ENCODE results near the gene PVALEF. TPM values are rescaled to one million over a fixed set of nuclear protein-coding genes. Genes with fewer than 3 reads are reported as not detected.

The PVALEF gene
- total and polyA plus RNA-seq, 2 donors (not counting 1 experiment from before 2014, with no cell fraction given), result not detected

DNA sequence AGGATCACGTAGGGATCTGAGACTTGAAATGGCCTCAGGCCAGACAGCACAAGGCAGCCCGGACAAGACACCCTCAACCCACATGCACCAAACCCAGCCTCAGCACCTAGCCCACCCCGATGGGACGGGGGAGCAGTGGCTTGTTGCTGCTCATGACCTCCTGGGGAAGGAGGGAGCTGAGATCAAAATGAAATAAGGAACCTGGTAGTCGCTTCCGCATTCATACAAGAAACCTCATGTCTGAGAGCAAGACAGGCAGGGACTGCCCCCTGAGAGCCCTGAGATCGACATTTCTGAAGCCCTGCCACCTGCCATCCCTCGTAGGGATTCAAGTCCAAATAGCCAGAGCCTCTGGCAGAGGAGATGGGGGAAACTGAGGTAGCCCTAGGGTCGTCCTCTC, 63.1 kb downstream of the PVALEF start:
- TF ChIP-seq, protein P1, sequence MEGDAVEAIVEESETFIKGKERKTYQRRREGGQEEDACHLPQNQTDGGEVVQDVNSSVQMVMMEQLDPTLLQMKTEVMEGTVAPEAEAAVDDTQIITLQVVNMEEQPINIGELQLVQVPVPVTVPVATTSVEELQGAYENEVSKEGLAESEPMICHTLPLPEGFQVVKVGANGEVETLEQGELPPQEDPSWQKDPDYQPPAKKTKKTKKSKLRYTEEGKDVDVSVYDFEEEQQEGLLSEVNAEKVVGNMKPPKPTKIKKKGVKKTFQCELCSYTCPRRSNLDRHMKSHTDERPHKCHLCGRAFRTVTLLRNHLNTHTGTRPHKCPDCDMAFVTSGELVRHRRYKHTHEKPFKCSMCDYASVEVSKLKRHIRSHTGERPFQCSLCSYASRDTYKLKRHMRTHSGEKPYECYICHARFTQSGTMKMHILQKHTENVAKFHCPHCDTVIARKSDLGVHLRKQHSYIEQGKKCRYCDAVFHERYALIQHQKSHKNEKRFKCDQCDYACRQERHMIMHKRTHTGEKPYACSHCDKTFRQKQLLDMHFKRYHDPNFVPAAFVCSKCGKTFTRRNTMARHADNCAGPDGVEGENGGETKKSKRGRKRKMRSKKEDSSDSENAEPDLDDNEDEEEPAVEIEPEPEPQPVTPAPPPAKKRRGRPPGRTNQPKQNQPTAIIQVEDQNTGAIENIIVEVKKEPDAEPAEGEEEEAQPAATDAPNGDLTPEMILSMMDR (conservative IDR thresholded peaks at IDR 0.05 in 1 of 2, IDR thresholded peaks at IDR 0.05 in 1 of 2; ENCODE audit: low read depth in 1 of 2, low read length in 2 of 2), result no peak
- no peak for TF ChIP-seq EZH2 (IDR thresholded peaks at IDR 0.05; ENCODE audit: low read length, missing control alignments)

GRCh38 chr17:81228834-81229665, 63.7 kb downstream of the PVALEF start:
- no peak for DNase-seq (ENCODE audit: low read depth in 2 of 2)
- TF ChIP-seq, protein P1 (conservative IDR thresholded peaks at IDR 0.05 in 1 of 2, IDR thresholded peaks at IDR 0.05 in 1 of 2; ENCODE audit: low read depth in 1 of 2, low read length in 2 of 2), result no peak
- no peak for TF ChIP-seq EZH2 (IDR thresholded peaks at IDR 0.05; ENCODE audit: low read length, missing control alignments)
- H3K4me2 ChIP-seq (ENCODE audit: extremely low read depth, insufficient read depth, low read length), result no peak overlapping the region
- H2AFZ ChIP-seq (ENCODE audit: low read length), result no peak overlapping the region
- H3K36me3 ChIP-seq (ENCODE audit: control insufficient read depth, insufficient read depth, low read length), result peaks cover 14% of the 10 kb centered on the region
- no peak overlapping the region for H3K4me3 ChIP-seq (replicated peaks in 1 of 4; ENCODE audit: control extremely low read depth in 1 of 4, insufficient read depth in 1 of 4, low read depth in 3 of 4, low read length in 4 of 4)
- H3K27ac ChIP-seq (ENCODE audit: insufficient read depth, low read length), result no peak overlapping the region
- no peaks in the 10 kb centered on the region for H3K9me3 ChIP-seq (ENCODE audit: control insufficient read depth, insufficient read depth, low read depth, low read length)
- no peak overlapping the region for H3K9ac ChIP-seq (ENCODE audit: insufficient read depth, low read length)
- no peaks in the 10 kb centered on the region for H3K79me2 ChIP-seq (ENCODE audit: control insufficient read depth, insufficient read depth, low read length)
- H3K4me1 ChIP-seq (ENCODE audit: control insufficient read depth, extremely low read depth, insufficient read depth, low read length), result no peaks in the 10 kb centered on the region
- no peaks in the 10 kb centered on the region for H4K20me1 ChIP-seq (ENCODE audit: control insufficient read depth, extremely low read depth, insufficient read depth, low read length)
- H3K27me3 ChIP-seq (ENCODE audit: control insufficient read depth, insufficient read depth, low read length), result no peaks in the 10 kb centered on the region

More for the DNA sequence above, 63.1 kb downstream of the PVALEF start:
- no peaks in the 10 kb centered on the region for H3K9me3 ChIP-seq (ENCODE audit: control insufficient read depth, insufficient read depth, low read depth, low read length)
- H3K4me1 ChIP-seq (ENCODE audit: control insufficient read depth, extremely low read depth, insufficient read depth, low read length), result no peaks in the 10 kb centered on the region
- no peak overlapping the region for H2AFZ ChIP-seq (ENCODE audit: low read length)
- no peak overlapping the region for H3K4me3 ChIP-seq (replicated peaks in 1 of 4; ENCODE audit: control extremely low read depth in 1 of 4, insufficient read depth in 1 of 4, low read depth in 3 of 4, low read length in 4 of 4)
- H3K4me2 ChIP-seq (ENCODE audit: extremely low read depth, insufficient read depth, low read length), result no peak overlapping the region
- H3K27ac ChIP-seq (ENCODE audit: insufficient read depth, low read length), result no peak overlapping the region
- no peak for DNase-seq (ENCODE audit: low read depth in 2 of 2)
- no peaks in the 10 kb centered on the region for H3K27me3 ChIP-seq (ENCODE audit: control insufficient read depth, insufficient read depth, low read length)
- H3K9ac ChIP-seq (ENCODE audit: insufficient read depth, low read length), result no peak overlapping the region
- H3K36me3 ChIP-seq (ENCODE audit: control insufficient read depth, insufficient read depth, low read length), result peaks cover 14% of the 10 kb centered on the region
- no peaks in the 10 kb centered on the region for H3K79me2 ChIP-seq (ENCODE audit: control insufficient read depth, insufficient read depth, low read length)
- H4K20me1 ChIP-seq (ENCODE audit: control insufficient read depth, extremely low read depth, insufficient read depth, low read length), result no peaks in the 10 kb centered on the region

DNA sequence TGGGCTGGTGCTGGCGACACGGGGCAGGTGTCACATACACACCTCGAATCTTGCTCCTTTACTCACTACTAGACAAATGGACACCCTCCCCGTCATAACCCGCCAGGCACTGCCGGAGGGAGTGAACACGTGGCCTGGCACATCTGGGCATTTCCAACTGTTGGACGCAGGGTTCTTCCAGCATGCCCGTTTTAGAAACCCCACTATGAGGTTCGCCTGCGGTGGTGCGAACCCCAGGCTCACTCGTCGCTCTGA, 64.3 kb downstream of the PVALEF start:
- no peak overlapping the region for H3K9ac ChIP-seq (ENCODE audit: insufficient read depth, low read length)
- no peaks in the 10 kb centered on the region for H3K27me3 ChIP-seq (ENCODE audit: control insufficient read depth, insufficient read depth, low read length)
- no peaks in the 10 kb centered on the region for H3K9me3 ChIP-seq (ENCODE audit: control insufficient read depth, insufficient read depth, low read depth, low read length)
- no peak overlapping the region for H3K4me3 ChIP-seq (replicated peaks in 1 of 4; ENCODE audit: control extremely low read depth in 1 of 4, insufficient read depth in 1 of 4, low read depth in 3 of 4, low read length in 4 of 4)
- no peaks in the 10 kb centered on the region for H3K79me2 ChIP-seq (ENCODE audit: control insufficient read depth, insufficient read depth, low read length)
- no peak for TF ChIP-seq EZH2 (IDR thresholded peaks at IDR 0.05; ENCODE audit: low read length, missing control alignments)
- TF ChIP-seq, protein P1 (conservative IDR thresholded peaks at IDR 0.05 in 1 of 2, IDR thresholded peaks at IDR 0.05 in 1 of 2; ENCODE audit: low read depth in 1 of 2, low read length in 2 of 2), result no peak
- H3K4me2 ChIP-seq (ENCODE audit: extremely low read depth, insufficient read depth, low read length), result no peak overlapping the region
- no peaks in the 10 kb centered on the region for H3K4me1 ChIP-seq (ENCODE audit: control insufficient read depth, extremely low read depth, insufficient read depth, low read length)
- no peak overlapping the region for H3K27ac ChIP-seq (ENCODE audit: insufficient read depth, low read length)
- H2AFZ ChIP-seq (ENCODE audit: low read length), result no peak overlapping the region
- DNase-seq (ENCODE audit: low read depth in 2 of 2), result no peak
- H3K36me3 ChIP-seq (ENCODE audit: control insufficient read depth, insufficient read depth, low read length), result peaks cover 14% of the 10 kb centered on the region
- H4K20me1 ChIP-seq (ENCODE audit: control insufficient read depth, extremely low read depth, insufficient read depth, low read length), result no peaks in the 10 kb centered on the region
